Measurements from ENCODE around the gene TOMM34. TPM values are rescaled to one million over a fixed set of nuclear protein-coding genes. Genes with fewer than 3 reads are reported as not detected.

The TOMM34 gene
- total RNA-seq, 1 experiment from 2014 or later, result 37.5 TPM

DNA sequence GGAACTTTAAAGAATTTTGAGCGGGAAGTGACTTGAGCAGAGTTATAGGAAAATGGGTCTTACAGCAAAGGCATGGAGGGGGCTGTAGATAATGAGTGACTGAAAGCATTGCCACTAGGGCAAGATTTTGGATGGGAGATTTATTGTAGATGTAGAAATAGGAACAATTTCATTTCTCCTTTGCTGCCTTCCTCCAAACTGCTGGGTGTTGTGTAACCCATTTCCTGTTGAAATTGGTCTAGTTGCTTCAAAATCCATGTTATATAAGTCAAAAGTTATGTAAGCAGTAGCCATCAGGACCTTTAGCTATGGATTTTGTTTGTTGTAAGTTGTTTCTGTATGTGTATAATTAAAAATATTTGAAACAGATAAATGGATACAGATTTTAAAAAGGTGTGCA lies 63.6 kb downstream of the TOMM34 start:
- DNase-seq, result no peak
- no peaks in the 10 kb centered on the region for H4K20me1 ChIP-seq (ENCODE audit: control insufficient read depth, insufficient read depth, insufficient read length)

More for the DNA sequence above, 63.6 kb downstream of the TOMM34 start:
- Histone ChIP-seq H3K27me3 (ENCODE audit: insufficient read depth, low read length) (no peaks in the 10 kb centered on the region), H4K5ac (ENCODE audit: insufficient read length, low read depth, low read length) (no peak overlapping the region), H3K4ac (ENCODE audit: low read depth, low read length) (no peak overlapping the region), H3K27ac (ENCODE audit: insufficient read length, low read depth, low read length) (no peak overlapping the region), H3K9me3 (ENCODE audit: control insufficient read depth, low read depth, low read length) (no peaks in the 10 kb centered on the region), H2AFZ (ENCODE audit: low read length) (no peak overlapping the region), H3K9ac (ENCODE audit: extremely low read depth, insufficient read length, low read length) (no peak overlapping the region), H3K23ac (ENCODE audit: insufficient read length, low read depth, low read length) (no peak overlapping the region), H3K4me1 (ENCODE audit: insufficient read depth, low read length) (peaks cover 3% of the 10 kb centered on the region; the same call in 1 of the 2 replicates), H3K56ac (ENCODE audit: insufficient read length, low read depth, low read length) (no peak overlapping the region), H3K79me1 (ENCODE audit: insufficient read depth, low read depth, low read length, poor library complexity, severe bottlenecking) (peaks cover 11% of the 10 kb centered on the region), H2BK5ac (ENCODE audit: insufficient read length, low read length) (no peak overlapping the region), H3K79me2 (ENCODE audit: insufficient read depth, low read length) (peaks cover 49% of the 10 kb centered on the region), H3K23me2 (ENCODE audit: insufficient read length, low read depth, low read length, poor library complexity, severe bottlenecking) (no peaks in the 10 kb centered on the region), H4K8ac (replicated peaks; ENCODE audit: insufficient read length, low read depth, low read length) (no peak overlapping the region), H2BK15ac (ENCODE audit: low read depth, low read length) (no peak overlapping the region), H3K18ac (ENCODE audit: insufficient read length, low read depth, low read length) (no peak overlapping the region), H3T11ph (ENCODE audit: low read length) (no peak overlapping the region), H3K4me2 (ENCODE audit: insufficient read depth, insufficient read length, low read length) (no peak overlapping the region), H2BK20ac (ENCODE audit: low read depth, low read length, poor library complexity, severe bottlenecking) (no peak overlapping the region), H2AK5ac (ENCODE audit: insufficient read length, low read length) (no peak overlapping the region), H2BK120ac (ENCODE audit: low read depth, low read length, poor library complexity, severe bottlenecking) (no peak overlapping the region), H2BK12ac (ENCODE audit: insufficient read length, low read depth, low read length) (no peak overlapping the region), H4K91ac (ENCODE audit: insufficient read length, low read depth, low read length) (no peak overlapping the region), H3K14ac (ENCODE audit: insufficient read depth, low read length) (no peak overlapping the region)
- Mint-ChIP-seq H3K9me3 (no peaks in the 10 kb centered on the region), H3K4me3 (no peak overlapping the region), H3K27ac (0 out of 7 replicates have a peak overlapping the region, but pooled peaks of 1 of the 3 experiments have one; percentile 3), H3K4me1 (peaks cover 2 to 8% of the 10 kb centered on the region in 2 experiments; a peak in 3 of 4 replicates), H3K27me3 (ENCODE audit: low read depth) (no peaks in the 10 kb centered on the region), H3K36me3 (ENCODE audit: insufficient read depth in 1 of 3, low read depth in 3 of 3) (peaks cover 6 to 19% (median 10%) of the 10 kb centered on the region in 3 experiments)
- TF ChIP-seq, protein P1, sequence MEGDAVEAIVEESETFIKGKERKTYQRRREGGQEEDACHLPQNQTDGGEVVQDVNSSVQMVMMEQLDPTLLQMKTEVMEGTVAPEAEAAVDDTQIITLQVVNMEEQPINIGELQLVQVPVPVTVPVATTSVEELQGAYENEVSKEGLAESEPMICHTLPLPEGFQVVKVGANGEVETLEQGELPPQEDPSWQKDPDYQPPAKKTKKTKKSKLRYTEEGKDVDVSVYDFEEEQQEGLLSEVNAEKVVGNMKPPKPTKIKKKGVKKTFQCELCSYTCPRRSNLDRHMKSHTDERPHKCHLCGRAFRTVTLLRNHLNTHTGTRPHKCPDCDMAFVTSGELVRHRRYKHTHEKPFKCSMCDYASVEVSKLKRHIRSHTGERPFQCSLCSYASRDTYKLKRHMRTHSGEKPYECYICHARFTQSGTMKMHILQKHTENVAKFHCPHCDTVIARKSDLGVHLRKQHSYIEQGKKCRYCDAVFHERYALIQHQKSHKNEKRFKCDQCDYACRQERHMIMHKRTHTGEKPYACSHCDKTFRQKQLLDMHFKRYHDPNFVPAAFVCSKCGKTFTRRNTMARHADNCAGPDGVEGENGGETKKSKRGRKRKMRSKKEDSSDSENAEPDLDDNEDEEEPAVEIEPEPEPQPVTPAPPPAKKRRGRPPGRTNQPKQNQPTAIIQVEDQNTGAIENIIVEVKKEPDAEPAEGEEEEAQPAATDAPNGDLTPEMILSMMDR (conservative IDR thresholded peaks at IDR 0.05), result no peak
- WGBS (ENCODE audit: extremely low coverage, insufficient read length, low lambda C conversion rate), result no CpG with 5 or more reads among the region's 1 CpG
